ENCODE measurements around the gene FAR2.
"Not testable (repeated sequence)": the region's sequence is repeated elsewhere in the genome, so short reads cannot be mapped to it uniquely, and the experiment has no call there.

Gene FAR2

DNA sequence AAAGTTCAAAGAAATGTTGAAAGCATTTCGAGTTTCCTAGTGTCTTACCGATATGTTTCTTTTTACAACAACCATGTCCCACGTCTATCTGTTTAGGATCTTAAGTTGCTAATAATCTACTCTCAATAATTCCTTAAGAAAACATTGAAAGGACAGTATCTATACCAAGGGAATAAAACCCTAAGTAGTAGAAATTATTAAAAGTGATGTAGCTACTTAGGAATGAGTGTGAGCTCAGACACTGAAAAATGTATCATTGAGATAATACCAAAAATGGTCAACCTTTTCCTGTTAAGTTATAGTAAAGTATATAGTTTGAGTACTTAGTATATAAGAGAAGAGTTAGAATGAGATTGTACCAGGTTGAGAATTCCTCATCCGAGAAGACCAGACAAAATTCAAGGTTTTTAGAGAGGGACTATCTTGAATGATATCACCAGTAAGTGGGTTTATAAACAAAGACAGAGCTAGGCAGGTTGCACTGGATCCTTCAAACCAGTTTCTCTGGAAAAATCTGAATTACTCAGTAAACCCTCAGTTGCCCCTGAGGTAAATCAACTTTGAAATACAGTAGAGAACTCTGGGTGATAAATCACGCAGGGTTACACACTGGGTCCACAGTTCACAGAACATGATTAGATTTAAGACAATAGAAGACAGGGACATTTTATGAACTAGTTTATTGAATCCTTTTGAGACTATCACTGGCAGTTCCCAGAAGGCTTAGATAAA lies 135.1 kb downstream of the FAR2 start:
- peak; percentile 64 for DNase-seq

GRCh38 chr12:29286081-29286790 lies 137.2 kb downstream of the FAR2 start:
- peak; percentile 61 for DNase-seq

- DNase-seq = no peak
Measured at GRCh38 chr12:29287622-29288021, 138.5 kb downstream of the FAR2 start.

DNA sequence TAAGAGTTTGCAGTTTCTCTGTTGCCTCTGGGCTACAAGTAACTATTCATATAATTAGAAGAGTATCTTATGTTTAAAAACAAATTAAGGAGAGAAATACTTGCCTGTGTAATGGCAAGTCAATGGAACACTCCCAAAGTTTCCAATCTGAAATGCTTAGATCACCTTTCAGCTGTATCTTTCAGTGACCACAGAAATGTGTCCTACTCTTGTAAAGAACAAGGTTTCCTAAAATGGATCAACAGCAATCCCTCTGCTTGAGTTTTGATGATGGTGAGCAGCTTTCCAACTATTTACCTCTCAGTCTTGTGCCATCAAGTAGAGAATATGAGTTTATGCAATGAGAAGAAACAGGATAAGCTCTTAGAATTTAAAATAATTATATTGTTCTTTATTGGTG lies 139.0 kb downstream of the FAR2 start:
- no peak for DNase-seq

DNA sequence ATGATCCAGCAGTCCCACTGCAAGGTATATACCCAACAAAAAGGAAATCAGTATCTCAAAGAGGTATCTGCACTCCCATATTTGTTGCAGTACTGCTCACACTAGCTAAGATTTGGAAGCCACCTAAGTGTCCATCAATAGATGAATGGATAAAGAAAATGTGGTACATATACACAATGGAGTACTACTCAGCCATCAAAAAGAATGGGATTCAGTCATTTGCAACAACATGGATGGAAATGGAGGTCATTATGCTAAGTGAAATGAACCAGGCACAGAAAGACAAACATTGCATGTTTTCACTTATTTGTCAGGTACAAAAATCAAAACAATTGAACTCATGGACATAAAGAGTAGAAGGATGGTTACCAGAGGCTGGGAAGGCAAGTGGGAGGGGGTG lies 141.4 kb downstream of the FAR2 start:
- not testable (repeated sequence) for DNase-seq

DNA sequence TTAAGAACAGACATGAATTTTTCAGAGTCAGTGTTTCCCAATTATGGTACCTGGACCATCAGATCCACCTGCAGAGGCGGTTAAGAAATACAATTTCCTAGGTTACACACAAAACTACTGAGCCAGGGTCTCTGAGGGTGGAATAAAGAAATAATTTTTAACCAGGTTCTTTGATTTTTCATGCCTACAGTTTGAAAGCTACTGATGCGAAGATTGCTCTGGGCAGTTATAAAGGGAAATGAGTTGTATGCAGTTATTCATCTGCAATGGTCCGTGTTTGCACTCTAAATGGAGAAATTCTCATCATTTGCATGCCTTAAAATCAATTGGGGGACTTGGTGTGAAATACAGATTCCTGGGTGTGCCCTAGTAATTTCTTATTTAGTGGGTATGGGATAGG lies 142.1 kb downstream of the FAR2 start:
- no peak for DNase-seq

- no peak for DNase-seq
Measured at GRCh38 chr12:29299633-29300032, 150.6 kb downstream of the FAR2 start.

GRCh38 chr12:29301114-29301513 lies 152.0 kb downstream of the FAR2 start:
- DNase-seq = no peak

DNA sequence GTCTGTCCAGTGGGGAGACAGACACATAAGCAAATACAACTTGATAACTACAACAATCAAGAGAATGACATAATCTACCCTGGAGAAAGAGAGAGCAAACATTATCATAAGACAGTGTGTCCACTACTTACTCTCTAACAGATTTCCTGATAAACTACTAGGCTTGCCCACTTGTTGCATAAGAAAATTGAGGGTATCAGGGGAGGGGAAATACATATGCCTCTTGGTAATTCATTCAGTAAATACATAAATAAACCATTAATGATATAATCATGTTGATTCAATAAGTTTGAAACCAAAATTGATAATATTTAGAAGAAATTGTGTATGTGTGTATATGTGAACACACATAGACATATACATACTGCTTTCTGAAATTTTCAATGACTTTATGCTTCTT lies 155.3 kb downstream of the FAR2 start:
- no peak for DNase-seq

DNA sequence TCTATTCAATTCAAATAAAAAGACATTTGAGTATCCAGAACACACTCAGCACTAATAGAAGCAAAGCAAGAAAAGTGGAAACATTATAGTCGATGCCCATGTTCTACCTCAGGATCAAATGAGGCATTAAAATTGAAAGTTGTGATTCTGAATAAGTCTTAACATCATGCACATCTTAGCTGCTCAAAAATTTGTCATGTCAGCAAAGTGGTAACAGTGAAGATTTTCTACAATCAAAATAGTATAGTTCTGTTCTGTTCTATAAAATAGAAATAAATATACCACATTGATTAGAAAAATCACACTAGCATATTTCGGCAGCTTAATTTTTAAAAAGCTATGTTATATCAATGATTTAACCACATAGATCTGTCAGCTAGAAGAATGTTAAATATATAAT lies 157.2 kb downstream of the FAR2 start:
- DNase-seq = no peak

GRCh38 chr12:29306682-29307081 lies 157.6 kb downstream of the FAR2 start:
- DNase-seq = no peak

GRCh38 chr12:29309320-29309902 lies 160.3 kb downstream of the FAR2 start:
- peak; percentile 17 for DNase-seq

DNA sequence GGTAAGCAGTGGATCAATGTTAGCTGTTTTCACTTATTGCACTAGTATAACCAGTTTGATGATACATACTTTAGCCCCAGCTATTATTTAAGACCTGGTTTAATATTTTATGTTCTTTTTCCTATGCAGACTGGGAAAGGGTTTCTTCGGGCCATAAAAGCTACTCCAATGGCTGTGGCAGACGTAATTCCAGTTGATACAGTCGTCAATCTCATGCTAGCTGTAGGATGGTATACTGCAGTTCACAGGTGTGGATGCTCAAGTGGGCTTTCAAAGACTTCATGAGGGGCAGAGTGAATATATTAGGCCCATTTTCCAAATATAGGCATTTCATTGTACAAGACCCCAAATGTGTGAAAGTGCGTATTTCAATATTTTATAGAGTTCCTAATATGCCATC lies 161.8 kb downstream of the FAR2 start:
- no peak for DNase-seq

- DNase-seq = no peak
Measured at GRCh38 chr12:29314416-29314815, 165.3 kb downstream of the FAR2 start.

- peak; percentile 64 for DNase-seq
Measured at GRCh38 chr12:29316752-29317151, 167.7 kb downstream of the FAR2 start.

DNA sequence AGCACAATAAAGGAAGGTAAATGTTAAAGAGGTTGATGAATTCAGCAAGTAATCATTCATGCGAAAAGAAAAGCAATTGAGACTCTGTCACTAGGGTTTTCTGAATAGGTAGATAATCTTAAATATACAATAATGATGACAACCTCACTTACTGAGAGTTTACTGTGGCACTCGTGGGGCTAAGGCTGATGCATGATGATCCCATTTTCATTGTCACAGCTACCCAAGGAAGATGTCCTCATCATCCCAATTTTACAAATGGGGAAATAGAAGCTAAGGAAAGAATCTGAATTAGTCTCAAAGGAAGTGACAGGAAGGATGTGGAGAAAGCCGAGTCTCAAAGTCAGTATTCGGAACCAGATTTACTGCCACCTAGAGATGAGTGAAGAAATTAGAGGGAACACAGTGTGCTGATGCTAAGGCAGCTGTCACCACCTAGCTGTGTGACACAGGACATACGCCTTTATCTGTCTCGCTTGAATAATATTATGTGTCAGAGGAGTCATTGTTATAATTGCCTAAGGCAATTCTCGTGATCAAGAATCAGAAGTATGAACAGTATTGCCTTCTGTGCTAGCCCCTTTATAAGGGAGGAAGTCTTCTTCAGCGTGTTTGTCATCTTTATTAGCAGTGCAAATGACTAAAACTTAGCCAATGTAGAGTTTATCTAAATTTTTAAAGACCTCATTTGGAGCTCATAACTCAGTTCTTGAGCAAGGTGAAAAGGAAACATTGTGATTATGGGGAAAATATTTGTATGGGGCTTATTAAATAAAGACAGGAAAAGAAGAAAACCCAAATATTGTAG lies 168.7 kb downstream of the FAR2 start:
- peak; percentile 60 for DNase-seq

DNA sequence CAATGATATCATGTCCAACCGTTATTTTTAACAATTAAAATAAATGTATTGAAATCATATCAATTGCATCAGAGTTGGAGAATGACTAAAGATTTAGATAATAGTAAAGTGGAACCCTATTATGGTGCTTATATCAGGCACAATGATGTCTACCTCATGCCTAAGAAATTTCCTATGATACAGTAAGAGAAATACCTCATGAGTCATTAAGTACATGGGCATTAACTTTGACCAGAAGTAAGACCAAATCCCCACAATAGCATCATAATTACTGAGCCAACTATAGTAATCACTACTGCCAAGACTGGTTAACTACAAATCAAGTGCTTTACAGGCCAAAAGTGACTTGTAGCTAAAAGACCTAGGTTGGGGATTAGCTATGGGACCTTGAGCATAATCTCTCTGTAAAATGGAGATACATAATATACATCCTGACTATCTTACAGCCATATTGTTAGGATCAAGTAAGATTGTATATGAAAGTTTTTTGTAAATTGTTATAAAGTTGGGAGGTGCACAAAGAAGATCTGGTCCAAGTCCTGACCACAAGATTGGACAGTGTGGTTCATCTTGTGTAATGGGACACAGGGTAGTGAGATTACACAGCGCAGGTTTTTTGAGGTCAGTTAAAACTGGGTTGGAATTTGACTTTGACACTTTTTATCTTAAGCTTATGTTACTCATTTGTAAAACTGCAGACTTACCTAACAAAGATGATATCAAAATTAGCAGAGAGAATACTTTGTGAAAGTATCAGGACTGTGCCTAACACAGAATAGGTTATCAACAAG lies 171.4 kb downstream of the FAR2 start:
- DNase-seq = peak; percentile 85

DNA sequence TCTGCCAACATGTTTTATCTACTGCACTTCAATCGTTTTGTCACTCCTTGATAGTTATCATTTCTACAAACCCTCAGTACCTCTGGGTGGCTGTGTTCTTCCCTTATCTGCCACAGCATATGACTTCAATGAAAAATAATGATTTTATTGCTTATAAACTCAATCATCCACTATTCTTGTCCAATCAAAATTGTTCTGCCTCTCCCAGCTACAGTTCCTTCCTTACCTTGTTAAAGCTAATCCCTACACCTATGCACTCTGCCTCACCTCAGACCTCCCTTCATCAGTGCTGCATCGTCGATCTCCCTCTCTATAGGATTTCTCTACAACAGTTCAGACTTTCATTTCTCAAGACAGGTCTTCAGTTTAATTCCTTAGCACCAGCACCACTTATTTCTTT lies 173.1 kb downstream of the FAR2 start:
- no peak for DNase-seq

GRCh38 chr12:29329411-29329810 lies 180.3 kb downstream of the FAR2 start:
- no peak for DNase-seq

- no peak for DNase-seq
Measured at GRCh38 chr12:29333178-29333577, 184.1 kb downstream of the FAR2 start.

GRCh38 chr12:29334937-29335336 lies 185.9 kb downstream of the FAR2 start:
- peak; percentile 25 for DNase-seq

DNA sequence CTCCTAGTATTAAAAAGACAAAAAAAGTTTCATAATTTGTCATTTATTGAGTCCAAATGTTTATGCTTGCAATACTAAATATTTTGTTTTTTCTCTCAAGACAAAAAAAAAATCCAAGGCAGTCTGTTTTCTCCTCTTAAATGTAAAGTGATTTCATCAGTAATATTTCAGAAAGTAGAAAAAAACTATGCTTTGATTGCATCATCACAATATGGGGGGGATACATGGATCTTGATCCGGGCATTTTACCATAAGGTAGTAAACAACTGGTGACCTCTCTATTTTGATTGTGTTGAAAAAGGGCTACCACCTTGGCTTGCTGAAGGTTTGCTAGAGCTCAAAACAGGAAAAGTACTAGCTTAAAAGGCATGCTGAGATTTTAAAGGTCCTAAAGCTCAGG lies 188.2 kb downstream of the FAR2 start:
- no peak for DNase-seq
